Osteoblast (primary cell): ENCODE measurements around the gene ZNF277. TPM values are rescaled to one million over a fixed set of nuclear protein-coding genes. Genes with fewer than 3 reads are reported as not detected.
A peak's percentile ranks its signal among the peaks of the same experiment; 100 is the strongest.

Experiments
- DNase-seq: peaks from one replicate; pipeline ENCODE4 v3.0.0; 2011; ENCODE audit warnings: low spot score, mixed read lengths; ENCODE audit not compliant: insufficient read length; ENCODE audit errors: missing footprints
- H2AFZ ChIP-seq: 2 replicates; pipeline ENCODE4 v1.6.0; 2011; ENCODE audit warnings: mild to moderate bottlenecking, low read length
- H3K27ac ChIP-seq: 2 replicates; pipeline ENCODE4 v1.5.1; 2011; ENCODE audit warnings: mild to moderate bottlenecking, low read depth, low read length, moderate library complexity
- H3K27me3 ChIP-seq: 2 replicates; pipeline ENCODE4 v1.6.0; 2012; ENCODE audit warnings: mild to moderate bottlenecking, control low read depth, inconsistent platforms, low read length, moderate library complexity; ENCODE audit not compliant: insufficient read depth
- H3K36me3 ChIP-seq: 2 replicates; pipeline ENCODE4 v1.5.1; 2011; ENCODE audit warnings: mild to moderate bottlenecking, low read length, control low read depth, moderate library complexity; ENCODE audit not compliant: insufficient read depth
- H3K4me1 ChIP-seq: 2 replicates; pipeline ENCODE4 v1.5.1; 2011; ENCODE audit warnings: mild to moderate bottlenecking, low read length, control low read depth, moderate library complexity; ENCODE audit not compliant: insufficient read depth
- H3K4me2 ChIP-seq: 2 replicates; pipeline ENCODE4 v1.6.0; 2011; ENCODE audit warnings: mild to moderate bottlenecking, low read length; ENCODE audit not compliant: insufficient read depth
- H3K4me3 ChIP-seq: fragments of 200-600 bp; sonication (generic); 3 replicates; pipeline ENCODE4 v1.5.1; 2012; ENCODE audit warnings: mild to moderate bottlenecking, low read length, inconsistent platforms; ENCODE audit not compliant: insufficient read depth
- H3K79me2 ChIP-seq: 2 replicates; pipeline ENCODE4 v1.6.0; 2012; ENCODE audit warnings: mild to moderate bottlenecking, low read length, control low read depth, inconsistent platforms; ENCODE audit not compliant: insufficient read depth
- H3K9me3 ChIP-seq: 2 replicates; pipeline ENCODE4 v1.5.1; 2011; ENCODE audit warnings: low read depth, low read length, control low read depth
- H4K20me1 ChIP-seq: 2 replicates; pipeline ENCODE4 v1.6.0; 2012; ENCODE audit warnings: mild to moderate bottlenecking, low read length, control low read depth; ENCODE audit not compliant: insufficient read depth
- CTCF ChIP-seq: IDR thresholded peaks from 2 replicates; pipeline ENCODE4 v1.5.1; 2011; ENCODE audit warnings: mild to moderate bottlenecking, low read depth, low read length, moderate library complexity; ENCODE audit errors: extremely low read depth
- total RNA-seq: library from RNA; depleted of rRNA; stranded (reverse); fragments of >200 nt; gene quantifications from 2 replicates; pipeline ENCODE4 v1.2.3, GENCODE V29; 2012

ZNF277 gene, protein sequence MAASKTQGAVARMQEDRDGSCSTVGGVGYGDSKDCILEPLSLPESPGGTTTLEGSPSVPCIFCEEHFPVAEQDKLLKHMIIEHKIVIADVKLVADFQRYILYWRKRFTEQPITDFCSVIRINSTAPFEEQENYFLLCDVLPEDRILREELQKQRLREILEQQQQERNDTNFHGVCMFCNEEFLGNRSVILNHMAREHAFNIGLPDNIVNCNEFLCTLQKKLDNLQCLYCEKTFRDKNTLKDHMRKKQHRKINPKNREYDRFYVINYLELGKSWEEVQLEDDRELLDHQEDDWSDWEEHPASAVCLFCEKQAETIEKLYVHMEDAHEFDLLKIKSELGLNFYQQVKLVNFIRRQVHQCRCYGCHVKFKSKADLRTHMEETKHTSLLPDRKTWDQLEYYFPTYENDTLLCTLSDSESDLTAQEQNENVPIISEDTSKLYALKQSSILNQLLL
- total RNA-seq: 58.6 and 69.8 TPM in 2 replicates

- Histone ChIP-seq H3K79me2 (peaks cover 78% of the 10 kb centered on the region), H3K4me1 (peaks cover 17% of the 10 kb centered on the region), H3K27me3 (no peaks in the 10 kb centered on the region), H3K4me2 (peak within 1 kb of the TSS; percentile 99), H3K4me3 (peak within 1 kb of the TSS; percentile 100), H3K36me3 (no peaks in the 10 kb centered on the region), H3K9me3 (no peaks in the 10 kb centered on the region), H4K20me1 (no peaks in the 10 kb centered on the region), H2AFZ (peak within 1 kb of the TSS; percentile 100), H3K27ac (peak within 1 kb of the TSS; percentile 88)
- no peak for TF ChIP-seq CTCF
- DNase-seq: peak; percentile 98
Observed at GRCh38 chr7:112206238-112206990, at the start of gene ZNF277, which contains the start of gene DOCK4. Gene ZNF277, plus strand, starts transcription at chr7:112206695. Its CDS starts 22 bp downstream, at chr7:112206717. Gene DOCK4, minus strand, starts transcription at chr7:112206399. Its CDS starts 261 bp downstream, at chr7:112206138.

- DNase-seq: peak; percentile 49
- Histone ChIP-seq H2AFZ (peak overlapping the region; percentile 34), H3K4me2 (peak overlapping the region; percentile 47), H3K4me3 (no peak overlapping the region), H3K79me2 (peaks cover 36% of the 10 kb centered on the region), H3K4me1 (peaks cover 27% of the 10 kb centered on the region), H3K9me3 (no peaks in the 10 kb centered on the region), H3K36me3 (no peaks in the 10 kb centered on the region), H4K20me1 (no peaks in the 10 kb centered on the region), H3K27ac (peak overlapping the region; percentile 67), H3K27me3 (no peaks in the 10 kb centered on the region)
- no peak for TF ChIP-seq CTCF
Observed at GRCh38 chr7:112157072-112157471, 49.4 kb upstream of the ZNF277 start.

GRCh38 chr7:112159351-112159750 is 47.1 kb upstream of the ZNF277 start:
- H3K27ac ChIP-seq: no peak overlapping the region
- H3K4me2 ChIP-seq: no peak overlapping the region
- peaks cover 46% of the 10 kb centered on the region for H3K79me2 ChIP-seq
- H3K27me3 ChIP-seq: no peaks in the 10 kb centered on the region
- peaks cover 32% of the 10 kb centered on the region for H3K4me1 ChIP-seq
- H3K36me3 ChIP-seq: no peaks in the 10 kb centered on the region
- no peak overlapping the region for H3K4me3 ChIP-seq
- no peaks in the 10 kb centered on the region for H4K20me1 ChIP-seq
- DNase-seq: no peak
- no peaks in the 10 kb centered on the region for H3K9me3 ChIP-seq
- no peak overlapping the region for H2AFZ ChIP-seq
- no peak for TF ChIP-seq CTCF
